Uterus (tissue), 2 donors: ENCODE data around the gene CNNM2.

Experiments used
- POLR2A ChIP-seq, 2 donors: fragments of 450-650 bp; IDR thresholded peaks; one replicate each; pipeline ENCODE4 v1.6.1; 2016; ENCODE audit warnings: antibody characterized with exemption in 2 of 2, mild to moderate bottlenecking in 1 of 2, moderate library complexity in 1 of 2
- TF ChIP-seq, protein P1 (sequence below), 4 experiments: fragments of 200-600 bp in 2 of 4; fragments of 450-650 bp in 2 of 4; sonication (generic) in 2 of 4; IDR thresholded peaks; one replicate each; pipeline ENCODE4 v1.5.1; 2016 to 2019; ENCODE audit warnings: antibody characterized with exemption in 4 of 4, mild to moderate bottlenecking in 2 of 4, moderate library complexity in 1 of 4

DNA sequence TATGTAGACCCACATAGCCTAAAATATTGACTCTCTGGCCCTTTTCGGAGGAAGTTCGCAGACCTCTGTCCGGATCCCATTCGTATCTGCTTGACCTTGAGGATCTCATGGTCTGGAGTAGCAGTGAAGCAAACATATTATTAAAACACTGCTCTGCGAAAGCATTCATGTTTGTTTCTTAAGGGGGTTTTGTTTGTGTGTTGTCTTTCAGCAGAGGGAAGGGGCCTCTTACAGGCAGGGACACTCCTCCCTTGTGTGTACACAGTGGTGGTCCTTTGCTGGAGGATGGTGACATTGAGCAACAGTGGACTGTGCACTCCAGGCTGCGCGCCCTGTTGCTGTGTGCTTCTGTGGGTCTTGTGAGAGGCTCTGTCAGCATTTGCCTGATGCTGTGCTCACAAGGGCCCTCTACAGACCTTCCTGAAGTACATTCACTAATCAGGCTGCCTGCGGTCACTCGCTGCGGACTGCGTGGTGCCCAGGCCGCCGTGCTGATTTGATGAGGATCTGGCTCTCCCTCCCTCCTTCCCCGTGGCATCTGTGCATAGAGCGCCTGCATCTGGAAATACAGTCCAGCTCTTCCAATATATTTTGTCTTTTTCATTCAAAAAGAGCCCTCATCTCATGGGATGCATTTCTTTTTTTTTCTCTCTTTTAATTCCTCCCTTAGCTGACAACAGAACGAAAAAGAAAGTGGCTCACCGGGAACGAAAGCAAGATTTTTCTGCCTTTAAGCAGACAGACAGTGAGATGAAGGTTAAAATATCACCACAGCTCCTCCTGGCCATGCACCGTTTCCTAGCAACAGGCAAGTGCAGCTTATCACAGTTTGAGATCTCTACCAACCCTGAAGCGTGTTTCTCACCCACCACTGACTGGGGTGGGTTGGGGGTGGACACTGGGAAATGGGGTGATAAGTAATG, 135.8 kb downstream of the CNNM2 start:
- TF ChIP-seq, protein P1, sequence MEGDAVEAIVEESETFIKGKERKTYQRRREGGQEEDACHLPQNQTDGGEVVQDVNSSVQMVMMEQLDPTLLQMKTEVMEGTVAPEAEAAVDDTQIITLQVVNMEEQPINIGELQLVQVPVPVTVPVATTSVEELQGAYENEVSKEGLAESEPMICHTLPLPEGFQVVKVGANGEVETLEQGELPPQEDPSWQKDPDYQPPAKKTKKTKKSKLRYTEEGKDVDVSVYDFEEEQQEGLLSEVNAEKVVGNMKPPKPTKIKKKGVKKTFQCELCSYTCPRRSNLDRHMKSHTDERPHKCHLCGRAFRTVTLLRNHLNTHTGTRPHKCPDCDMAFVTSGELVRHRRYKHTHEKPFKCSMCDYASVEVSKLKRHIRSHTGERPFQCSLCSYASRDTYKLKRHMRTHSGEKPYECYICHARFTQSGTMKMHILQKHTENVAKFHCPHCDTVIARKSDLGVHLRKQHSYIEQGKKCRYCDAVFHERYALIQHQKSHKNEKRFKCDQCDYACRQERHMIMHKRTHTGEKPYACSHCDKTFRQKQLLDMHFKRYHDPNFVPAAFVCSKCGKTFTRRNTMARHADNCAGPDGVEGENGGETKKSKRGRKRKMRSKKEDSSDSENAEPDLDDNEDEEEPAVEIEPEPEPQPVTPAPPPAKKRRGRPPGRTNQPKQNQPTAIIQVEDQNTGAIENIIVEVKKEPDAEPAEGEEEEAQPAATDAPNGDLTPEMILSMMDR (IDR thresholded peaks at IDR 0.05), result peak; percentile 29 to 52 (median 43)
- no peak for TF ChIP-seq POLR2A (IDR thresholded peaks at IDR 0.05)
